Glutamatergic neuron (in vitro differentiated cells): ENCODE measurements around the gene SLC26A4. TPM values are rescaled to one million over a fixed set of nuclear protein-coding genes. Genes with fewer than 3 reads are reported as not detected.

Source experiments
- DNase-seq: peaks from one replicate; pipeline ENCODE4 v3.0.0; 2022
- H3K27ac Mint-ChIP-seq: one replicate; pipeline ENCODE4 v1.8.0; 2020; ENCODE audit warnings: mild to moderate bottlenecking, mixed read lengths, inconsistent platforms; ENCODE audit not compliant: unreplicated experiment
- H3K27me3 Mint-ChIP-seq: one replicate; pipeline ENCODE4 v1.8.0; 2020; ENCODE audit warnings: mild to moderate bottlenecking, moderate library complexity, mixed read lengths, inconsistent platforms; ENCODE audit not compliant: unreplicated experiment
- H3K36me3 Mint-ChIP-seq: one replicate; pipeline ENCODE4 v1.8.0; 2020; ENCODE audit warnings: mild to moderate bottlenecking, mixed read lengths, inconsistent platforms; ENCODE audit not compliant: unreplicated experiment
- H3K4me1 Mint-ChIP-seq: one replicate; pipeline ENCODE4 v1.8.0; 2020; ENCODE audit warnings: mild to moderate bottlenecking, low read depth, mixed read lengths, inconsistent platforms; ENCODE audit not compliant: unreplicated experiment
- H3K4me3 Mint-ChIP-seq: one replicate; pipeline ENCODE4 v1.8.0; 2020; ENCODE audit warnings: mild to moderate bottlenecking, mixed read lengths, inconsistent platforms; ENCODE audit not compliant: unreplicated experiment
- H3K9me3 Mint-ChIP-seq: one replicate; pipeline ENCODE4 v1.8.0; 2020; ENCODE audit warnings: mild to moderate bottlenecking, moderate library complexity, mixed read lengths, inconsistent platforms; ENCODE audit not compliant: unreplicated experiment
- total RNA-seq: library from RNA; stranded (reverse); fragmentation: NEBNext Ultra II Directional; extraction: Animal tissue kit (Norgen Biotek cat#: 25700); gene quantifications from one replicate; pipeline ENCODE4 v1.2.1, GENCODE V29; 2021; ENCODE audit not compliant: unreplicated experiment
- TF ChIP-seq, protein P1 (sequence below): fragments of 200-600 bp; sonication (generic); IDR thresholded peaks from one replicate; pipeline ENCODE4 v1.5.0; 2021; ENCODE audit not compliant: partially characterized antibody, unreplicated experiment

The SLC26A4 gene
- total RNA-seq, 1 donor from 2014 or later, result 0.34 TPM

DNA sequence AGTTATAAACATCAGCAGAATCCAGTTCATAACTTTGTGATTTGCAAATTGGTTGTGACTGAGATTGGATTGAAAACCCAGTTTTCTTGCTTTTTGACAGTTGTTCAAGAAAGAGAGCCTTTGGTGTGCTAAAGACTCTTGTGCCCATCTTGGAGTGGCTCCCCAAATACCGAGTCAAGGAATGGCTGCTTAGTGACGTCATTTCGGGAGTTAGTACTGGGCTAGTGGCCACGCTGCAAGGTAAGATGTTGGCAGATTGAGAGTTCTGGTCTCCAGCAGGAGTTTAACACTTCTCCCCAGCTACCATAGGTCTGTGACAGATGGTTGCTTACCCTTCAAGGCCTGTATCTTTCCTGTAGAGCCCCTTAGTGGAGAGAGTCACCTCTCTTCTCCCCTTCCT, 2.6 kb downstream of the SLC26A4 start:
- peaks cover 3% of the 10 kb centered on the region for H3K4me1 Mint-ChIP-seq
- H3K27ac Mint-ChIP-seq, result no peak overlapping the region
- H3K9me3 Mint-ChIP-seq, result no peaks in the 10 kb centered on the region
- DNase-seq, result no peak
- no peak overlapping the region for H3K4me3 Mint-ChIP-seq
- TF ChIP-seq, protein P1, sequence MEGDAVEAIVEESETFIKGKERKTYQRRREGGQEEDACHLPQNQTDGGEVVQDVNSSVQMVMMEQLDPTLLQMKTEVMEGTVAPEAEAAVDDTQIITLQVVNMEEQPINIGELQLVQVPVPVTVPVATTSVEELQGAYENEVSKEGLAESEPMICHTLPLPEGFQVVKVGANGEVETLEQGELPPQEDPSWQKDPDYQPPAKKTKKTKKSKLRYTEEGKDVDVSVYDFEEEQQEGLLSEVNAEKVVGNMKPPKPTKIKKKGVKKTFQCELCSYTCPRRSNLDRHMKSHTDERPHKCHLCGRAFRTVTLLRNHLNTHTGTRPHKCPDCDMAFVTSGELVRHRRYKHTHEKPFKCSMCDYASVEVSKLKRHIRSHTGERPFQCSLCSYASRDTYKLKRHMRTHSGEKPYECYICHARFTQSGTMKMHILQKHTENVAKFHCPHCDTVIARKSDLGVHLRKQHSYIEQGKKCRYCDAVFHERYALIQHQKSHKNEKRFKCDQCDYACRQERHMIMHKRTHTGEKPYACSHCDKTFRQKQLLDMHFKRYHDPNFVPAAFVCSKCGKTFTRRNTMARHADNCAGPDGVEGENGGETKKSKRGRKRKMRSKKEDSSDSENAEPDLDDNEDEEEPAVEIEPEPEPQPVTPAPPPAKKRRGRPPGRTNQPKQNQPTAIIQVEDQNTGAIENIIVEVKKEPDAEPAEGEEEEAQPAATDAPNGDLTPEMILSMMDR, result no peak
- H3K36me3 Mint-ChIP-seq, result no peaks in the 10 kb centered on the region
- H3K27me3 Mint-ChIP-seq, result peaks cover 21% of the 10 kb centered on the region

DNA sequence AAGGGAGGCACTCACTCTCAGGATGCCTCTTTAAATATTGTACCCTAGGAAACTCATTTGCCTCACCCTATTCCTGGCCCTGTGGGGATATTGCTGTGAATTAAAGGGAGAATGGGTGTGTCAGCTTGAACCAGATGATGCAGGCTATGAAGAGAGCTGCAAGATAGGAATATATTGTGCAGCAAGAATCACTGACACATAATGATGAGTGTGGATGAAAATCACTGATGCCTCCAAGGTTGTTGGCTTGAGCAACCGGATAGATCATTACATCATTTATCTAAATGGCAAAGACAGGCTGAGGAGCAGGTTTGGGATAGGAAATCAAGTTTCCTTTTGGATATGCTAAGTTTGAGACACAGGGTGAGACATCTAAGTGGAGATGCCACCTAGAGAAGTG, 6.2 kb downstream of the SLC26A4 start:
- no peaks in the 10 kb centered on the region for H3K4me1 Mint-ChIP-seq
- H3K36me3 Mint-ChIP-seq, result no peaks in the 10 kb centered on the region
- H3K27me3 Mint-ChIP-seq, result peaks cover 4% of the 10 kb centered on the region
- H3K9me3 Mint-ChIP-seq, result no peaks in the 10 kb centered on the region
- no peak for DNase-seq
- no peak overlapping the region for H3K4me3 Mint-ChIP-seq
- TF ChIP-seq, protein P1, result no peak
- no peak overlapping the region for H3K27ac Mint-ChIP-seq

DNA sequence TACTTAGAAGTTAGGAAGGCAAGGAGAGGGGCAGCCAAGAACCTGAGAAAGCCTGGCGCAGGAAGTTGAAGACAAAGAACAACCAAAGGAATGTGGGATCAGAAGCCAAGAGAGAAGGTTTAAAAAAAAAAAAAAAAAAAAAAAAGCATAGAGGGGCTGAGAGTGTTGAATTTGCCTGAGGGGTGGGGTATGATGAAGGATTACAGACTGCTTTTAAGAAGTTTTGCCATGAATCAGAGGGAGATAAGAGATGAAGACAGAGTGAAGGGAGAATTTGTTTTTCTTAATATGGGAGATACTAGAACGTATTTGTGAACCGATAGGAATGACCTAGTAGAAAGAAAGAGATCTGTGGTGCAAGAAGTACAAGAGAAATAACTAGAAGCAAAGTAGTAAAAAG, 6.7 kb downstream of the SLC26A4 start:
- DNase-seq, result no peak
- Mint-ChIP-seq H3K27me3 (peaks cover 2% of the 10 kb centered on the region), H3K9me3 (no peaks in the 10 kb centered on the region), H3K4me3 (no peak overlapping the region), H3K36me3 (no peaks in the 10 kb centered on the region), H3K27ac (no peak overlapping the region), H3K4me1 (no peaks in the 10 kb centered on the region)
- TF ChIP-seq, protein P1, result no peak

DNA sequence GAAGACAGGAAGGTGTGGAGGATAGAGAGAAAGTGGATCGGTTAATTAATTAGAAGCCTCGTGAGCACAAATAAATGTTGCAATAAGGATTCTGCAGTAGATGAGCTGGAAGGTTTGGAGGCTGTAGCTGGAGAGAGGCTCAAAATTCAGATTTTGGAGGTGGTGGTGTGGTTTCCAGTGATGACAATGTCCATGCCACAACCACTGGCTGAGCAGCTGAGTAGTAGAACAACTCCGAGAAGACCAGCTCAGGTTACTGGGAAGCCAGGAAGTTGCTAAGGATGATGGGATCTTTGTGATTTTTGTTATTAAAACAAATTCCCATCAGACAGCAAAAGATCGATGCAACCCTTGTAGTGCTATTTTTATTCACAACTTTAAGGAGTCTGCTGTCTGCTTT, 7.7 kb downstream of the SLC26A4 start:
- no peak overlapping the region for H3K27ac Mint-ChIP-seq
- H3K4me1 Mint-ChIP-seq, result no peaks in the 10 kb centered on the region
- TF ChIP-seq, protein P1, result no peak
- no peaks in the 10 kb centered on the region for H3K36me3 Mint-ChIP-seq
- no peak overlapping the region for H3K4me3 Mint-ChIP-seq
- no peaks in the 10 kb centered on the region for H3K9me3 Mint-ChIP-seq
- no peak for DNase-seq
- H3K27me3 Mint-ChIP-seq, result no peaks in the 10 kb centered on the region

DNA sequence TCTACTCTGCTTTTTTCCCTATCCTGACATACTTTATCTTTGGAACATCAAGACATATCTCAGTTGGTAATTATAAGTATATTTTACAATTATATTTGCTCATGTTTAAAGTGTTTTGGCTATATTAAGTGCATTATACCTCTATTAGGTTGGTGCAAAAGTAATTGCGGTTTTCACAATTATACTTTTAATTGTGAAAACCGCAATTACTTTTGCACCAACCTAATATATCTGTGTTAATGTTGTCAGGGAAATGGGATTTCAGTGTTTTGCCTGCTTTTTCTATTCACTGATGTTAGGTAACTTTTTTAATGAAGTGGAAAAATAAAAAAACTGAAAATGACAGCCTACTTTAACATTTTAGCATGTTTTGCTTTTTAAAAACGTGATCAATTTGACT, 11.6 kb downstream of the SLC26A4 start:
- no peak for DNase-seq
- H3K36me3 Mint-ChIP-seq, result no peaks in the 10 kb centered on the region
- TF ChIP-seq, protein P1, result no peak
- H3K9me3 Mint-ChIP-seq, result no peaks in the 10 kb centered on the region
- no peaks in the 10 kb centered on the region for H3K4me1 Mint-ChIP-seq
- H3K27ac Mint-ChIP-seq, result no peak overlapping the region
- H3K27me3 Mint-ChIP-seq, result no peaks in the 10 kb centered on the region
- no peak overlapping the region for H3K4me3 Mint-ChIP-seq
